Activated naive CD8-positive, alpha-beta T cell treated with anti-CD3 and anti-CD28 coated beads, Interleukin-2, amount 50 U/mL, for 24 hours (primary cell): ENCODE results near the gene FBXL13.

Experiments
- ATAC-seq: fragments of 150-1000 bp; cut with Tn5 transposase; one replicate; pipeline ENCODE4 v1.10.0; 2021
- DNase-seq: peaks from one replicate; pipeline ENCODE4 v3.0.0; 2021
- H3K27ac Mint-ChIP-seq: one replicate; pipeline ENCODE4 v1.8.0; 2021; ENCODE audit warnings: mild to moderate bottlenecking, mixed read lengths
- H3K27me3 Mint-ChIP-seq: one replicate; pipeline ENCODE4 v1.8.0; 2021; ENCODE audit warnings: mixed read lengths
- H3K36me3 Mint-ChIP-seq: one replicate; pipeline ENCODE4 v1.8.0; 2021; ENCODE audit warnings: low read depth, mixed read lengths
- H3K4me1 Mint-ChIP-seq: one replicate; pipeline ENCODE4 v1.8.0; 2021; ENCODE audit warnings: mixed read lengths
- H3K4me3 Mint-ChIP-seq: one replicate; pipeline ENCODE4 v1.8.0; 2021; ENCODE audit warnings: mild to moderate bottlenecking, moderate library complexity, mixed read lengths
- H3K9me3 Mint-ChIP-seq: one replicate; pipeline ENCODE4 v1.8.0; 2021; ENCODE audit warnings: mixed read lengths

Gene FBXL13

DNA sequence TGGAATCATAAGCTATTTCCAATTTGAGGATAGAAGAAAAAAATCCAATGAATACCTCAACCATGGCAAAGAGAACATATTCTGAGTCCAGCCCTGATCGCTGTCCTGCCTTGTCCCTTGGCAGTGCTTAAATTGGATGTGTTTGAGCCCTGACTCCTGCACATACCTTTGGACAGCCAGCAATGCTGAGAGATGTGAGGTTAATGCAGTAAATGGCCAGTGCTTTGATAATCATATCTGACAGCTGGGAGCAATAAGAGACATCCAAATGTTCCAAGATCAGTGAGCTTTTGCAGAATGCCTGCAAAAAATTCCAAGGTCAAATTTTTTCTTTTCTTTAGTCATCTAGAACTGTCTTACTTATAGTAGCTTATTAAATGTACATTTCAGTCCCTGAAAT lies 241.9 kb downstream of the FBXL13 start:
- ATAC-seq (no peak), DNase-seq (no peak)
- Mint-ChIP-seq H3K27me3 (no peaks in the 10 kb centered on the region), H3K4me3 (no peak overlapping the region), H3K36me3 (peaks cover 13% of the 10 kb centered on the region), H3K9me3 (no peaks in the 10 kb centered on the region), H3K27ac (no peak overlapping the region), H3K4me1 (peaks cover 20% of the 10 kb centered on the region)

DNA sequence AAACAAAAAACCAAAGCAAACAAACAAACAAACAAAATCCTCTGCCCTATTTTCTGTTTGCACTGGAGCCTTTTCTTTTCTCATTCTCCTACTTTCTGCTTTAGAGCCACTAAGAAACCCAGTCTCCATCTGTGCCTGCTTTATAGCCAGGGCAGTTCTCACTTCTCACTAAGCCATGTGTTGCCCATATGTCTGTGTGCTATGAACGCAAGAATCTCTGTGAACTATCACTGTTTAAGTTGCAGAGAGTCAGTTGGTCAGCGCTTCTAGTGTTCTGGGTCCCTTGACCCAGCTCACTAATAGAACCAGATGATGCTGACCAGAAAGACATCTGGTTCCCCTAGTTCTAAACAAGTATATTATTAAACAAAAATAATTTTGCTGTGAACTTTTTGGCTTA lies 244.4 kb downstream of the FBXL13 start:
- Mint-ChIP-seq H3K9me3 (no peaks in the 10 kb centered on the region), H3K27ac (no peak overlapping the region), H3K4me1 (peaks cover 9% of the 10 kb centered on the region), H3K36me3 (peaks cover 5% of the 10 kb centered on the region), H3K27me3 (no peaks in the 10 kb centered on the region), H3K4me3 (no peak overlapping the region)
- no peak for ATAC-seq
- no peak for DNase-seq

DNA sequence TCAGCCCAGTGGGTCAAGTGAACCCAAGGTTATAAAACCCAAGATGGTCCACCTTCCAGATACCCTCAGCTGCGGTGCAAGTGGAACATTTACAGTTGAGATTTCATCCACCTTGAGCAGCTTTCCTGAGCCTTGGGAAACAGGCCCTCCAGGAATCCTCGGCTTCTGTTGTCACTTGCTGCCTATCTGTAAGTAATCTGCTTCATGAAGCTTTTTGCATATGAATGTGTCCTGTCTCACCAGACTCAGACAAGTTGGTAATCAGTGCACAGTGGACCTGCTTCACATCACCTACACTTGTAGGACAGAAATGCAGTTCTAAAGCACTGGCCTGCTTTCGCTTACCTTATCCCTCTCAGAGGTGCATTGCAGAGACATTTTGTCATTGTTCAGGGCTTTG lies 245.5 kb downstream of the FBXL13 start:
- no peaks in the 10 kb centered on the region for H3K9me3 Mint-ChIP-seq
- no peaks in the 10 kb centered on the region for H3K27me3 Mint-ChIP-seq
- H3K36me3 Mint-ChIP-seq, result peaks cover 4% of the 10 kb centered on the region
- DNase-seq (no peak), ATAC-seq (no peak)
- H3K4me1 Mint-ChIP-seq, result peaks cover 1% of the 10 kb centered on the region
- no peak overlapping the region for H3K27ac Mint-ChIP-seq
- no peak overlapping the region for H3K4me3 Mint-ChIP-seq

DNA sequence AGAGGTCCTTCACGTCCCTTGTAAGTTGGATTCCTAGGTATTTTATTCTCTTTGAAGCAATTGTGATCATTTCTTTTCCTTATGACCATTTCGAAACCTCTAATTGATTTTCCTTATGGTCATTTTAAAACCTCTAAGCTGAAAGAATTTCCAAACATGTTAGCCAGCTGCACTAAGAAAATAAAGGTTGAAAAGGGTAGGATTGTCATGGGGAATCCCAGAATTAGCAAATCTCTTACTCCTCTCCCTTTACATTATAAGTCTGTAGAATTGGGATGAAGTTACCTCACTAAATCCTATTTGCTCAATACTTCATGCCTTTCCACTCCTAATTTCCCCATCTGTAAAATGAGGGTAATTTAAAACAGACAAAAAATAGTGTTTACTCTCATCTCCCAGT lies 246.3 kb downstream of the FBXL13 start:
- DNase-seq (no peak), ATAC-seq (no peak)
- Mint-ChIP-seq H3K36me3 (peaks cover 4% of the 10 kb centered on the region), H3K4me3 (no peak overlapping the region), H3K9me3 (no peaks in the 10 kb centered on the region), H3K27me3 (no peaks in the 10 kb centered on the region), H3K4me1 (peaks cover 1% of the 10 kb centered on the region), H3K27ac (no peak overlapping the region)

DNA sequence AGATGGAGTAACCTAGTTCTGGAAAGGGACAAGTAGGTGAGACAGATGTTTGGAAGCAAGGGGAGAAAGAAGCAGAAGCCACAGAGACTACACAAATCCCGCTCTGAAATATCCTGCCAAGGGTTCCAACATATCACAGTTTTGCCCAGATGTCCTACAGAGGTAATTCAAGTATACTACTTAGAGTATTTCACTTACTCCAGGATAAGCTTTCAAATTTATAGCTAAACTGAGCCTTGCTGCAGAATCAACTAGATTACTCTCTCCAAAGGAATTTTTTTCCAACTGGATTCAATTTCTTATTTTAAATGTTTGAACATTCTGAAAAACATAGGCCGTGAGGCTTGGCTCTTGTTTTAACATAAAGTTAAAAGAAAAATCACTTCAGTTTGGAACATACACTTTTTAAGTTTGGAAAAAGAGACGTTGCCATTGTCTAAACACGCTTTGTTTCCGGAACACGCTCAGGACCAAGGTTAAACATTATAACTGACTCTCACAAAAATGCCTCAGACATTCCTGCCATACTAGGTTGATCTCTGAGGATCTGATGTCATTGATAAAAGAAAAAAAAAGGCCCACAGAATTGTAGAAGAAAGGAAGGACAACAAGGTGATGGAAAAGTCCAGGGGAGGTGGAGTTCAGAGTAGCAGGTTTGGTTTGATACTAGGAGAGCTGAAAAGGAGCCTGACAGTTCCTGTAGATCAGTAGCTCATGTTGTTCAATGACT lies 251.0 kb downstream of the FBXL13 start:
- DNase-seq (no peak), ATAC-seq (no peak)
- H3K9me3 Mint-ChIP-seq, result no peaks in the 10 kb centered on the region
- H3K36me3 Mint-ChIP-seq, result peaks cover 11% of the 10 kb centered on the region
- H3K27ac Mint-ChIP-seq, result no peak overlapping the region
- no peaks in the 10 kb centered on the region for H3K27me3 Mint-ChIP-seq
- no peak overlapping the region for H3K4me3 Mint-ChIP-seq
- no peaks in the 10 kb centered on the region for H3K4me1 Mint-ChIP-seq

DNA sequence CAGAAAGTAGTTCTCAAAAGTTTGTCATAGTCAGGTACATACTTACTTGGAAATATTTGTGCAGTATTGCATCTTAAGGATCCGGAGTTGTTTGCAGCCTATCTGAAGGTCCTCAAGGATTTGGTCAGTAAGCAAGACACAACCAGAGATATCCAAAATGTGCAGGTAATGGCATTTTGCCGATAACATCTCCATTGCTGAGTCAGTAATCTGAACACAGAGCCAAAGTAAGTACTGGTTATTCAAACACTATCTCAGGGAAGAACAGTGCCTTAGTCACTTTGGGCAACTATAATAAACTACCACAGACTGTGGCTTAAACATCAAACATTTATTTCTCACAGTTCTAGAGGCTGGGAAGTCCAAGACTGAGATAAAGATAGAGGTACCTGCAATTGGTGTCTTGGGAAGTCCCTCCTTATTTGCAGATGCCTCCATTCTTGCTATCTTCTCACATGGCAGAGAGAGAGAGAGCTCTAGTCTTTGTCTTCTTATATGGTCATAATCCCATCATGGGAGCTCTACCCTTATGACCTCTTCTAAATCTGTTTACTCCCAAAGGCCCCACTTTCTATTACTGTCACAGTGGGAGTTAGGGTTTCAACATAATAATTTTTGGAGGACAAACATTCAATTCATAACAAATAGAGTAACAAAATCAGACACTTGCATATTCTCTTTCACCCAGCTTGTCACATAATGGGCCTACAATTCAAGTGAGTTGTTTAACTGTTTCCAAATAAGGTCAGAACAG lies 252.4 kb downstream of the FBXL13 start:
- Mint-ChIP-seq H3K36me3 (peaks cover 7% of the 10 kb centered on the region), H3K9me3 (no peaks in the 10 kb centered on the region)
- no peak for ATAC-seq

DNA sequence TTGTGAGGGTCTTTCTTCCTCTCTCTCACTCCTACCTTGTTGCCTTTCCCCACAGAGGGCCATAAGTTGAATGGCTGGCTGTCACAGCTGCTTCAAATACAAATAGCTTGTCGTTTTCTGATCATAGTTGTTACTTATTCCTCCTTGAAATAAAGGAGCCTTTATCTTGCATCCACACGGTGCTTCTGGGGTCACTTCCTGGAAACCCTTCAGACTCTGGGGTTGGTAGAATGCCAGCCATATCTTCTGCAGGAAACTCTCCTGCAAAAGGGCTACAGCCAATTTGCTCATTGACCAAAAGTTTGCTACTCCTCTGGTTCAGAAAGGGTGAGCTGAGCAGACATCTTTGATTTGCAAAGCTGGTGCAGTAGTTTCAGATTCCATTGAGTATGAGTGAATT lies 255.4 kb downstream of the FBXL13 start:
- Mint-ChIP-seq H3K36me3 (peaks cover 7% of the 10 kb centered on the region), H3K4me1 (peaks cover 2% of the 10 kb centered on the region), H3K4me3 (no peak overlapping the region), H3K9me3 (no peaks in the 10 kb centered on the region), H3K27me3 (no peaks in the 10 kb centered on the region), H3K27ac (no peak overlapping the region)
- no peak for ATAC-seq
- no peak for DNase-seq

More for the DNA sequence above, 252.4 kb downstream of the FBXL13 start:
- H3K27ac Mint-ChIP-seq, result no peak overlapping the region
- no peak overlapping the region for H3K4me3 Mint-ChIP-seq
- H3K4me1 Mint-ChIP-seq, result no peaks in the 10 kb centered on the region
- H3K27me3 Mint-ChIP-seq, result no peaks in the 10 kb centered on the region
- no peak for DNase-seq

DNA sequence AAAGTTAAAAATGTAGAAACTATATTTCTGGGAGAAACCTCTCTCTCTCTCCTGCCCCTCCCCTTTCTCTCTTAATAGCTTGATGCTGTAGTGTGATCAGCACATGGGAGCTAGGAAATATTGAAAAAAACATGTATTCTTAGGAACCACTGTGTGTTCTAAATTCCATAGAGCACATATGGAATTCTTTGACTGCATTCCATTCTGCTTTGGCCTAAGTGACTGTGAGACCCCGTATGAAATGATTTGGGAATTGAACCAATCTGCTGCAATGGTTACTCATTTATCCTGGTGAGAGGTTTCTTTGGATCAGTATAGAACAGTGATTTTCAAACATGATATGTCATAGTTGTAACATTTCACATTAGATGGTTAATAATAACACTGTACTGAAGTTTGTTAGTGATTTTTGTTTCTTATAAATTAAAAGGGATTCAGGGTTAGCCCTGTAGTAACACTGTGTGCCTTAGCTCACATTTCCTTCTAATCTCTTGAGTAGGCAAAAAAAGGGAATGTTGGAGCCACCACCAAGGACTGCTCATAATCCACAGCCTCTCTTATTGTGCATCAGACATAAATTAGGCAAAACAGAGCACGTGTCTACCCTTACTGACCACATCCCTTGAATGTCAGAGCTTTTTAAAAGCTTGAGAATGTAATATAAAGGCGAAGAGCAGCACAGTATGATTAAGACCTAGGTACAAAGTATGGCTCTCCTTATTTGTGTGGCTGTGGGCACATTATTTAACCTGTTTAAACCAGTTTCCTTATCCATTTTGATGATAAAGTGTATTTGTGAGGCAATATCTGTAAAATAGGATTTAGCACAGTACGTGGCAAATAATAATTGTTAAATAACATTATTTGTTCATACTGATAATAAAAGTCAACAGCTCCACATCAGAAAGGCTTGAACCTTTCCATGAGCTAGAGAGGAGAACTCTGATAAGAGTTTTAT lies 256.7 kb downstream of the FBXL13 start:
- Mint-ChIP-seq H3K9me3 (no peaks in the 10 kb centered on the region), H3K4me3 (no peak overlapping the region), H3K27me3 (no peaks in the 10 kb centered on the region), H3K4me1 (peaks cover 12% of the 10 kb centered on the region), H3K36me3 (peaks cover 7% of the 10 kb centered on the region), H3K27ac (no peak overlapping the region)
- ATAC-seq (no peak), DNase-seq (no peak)

DNA sequence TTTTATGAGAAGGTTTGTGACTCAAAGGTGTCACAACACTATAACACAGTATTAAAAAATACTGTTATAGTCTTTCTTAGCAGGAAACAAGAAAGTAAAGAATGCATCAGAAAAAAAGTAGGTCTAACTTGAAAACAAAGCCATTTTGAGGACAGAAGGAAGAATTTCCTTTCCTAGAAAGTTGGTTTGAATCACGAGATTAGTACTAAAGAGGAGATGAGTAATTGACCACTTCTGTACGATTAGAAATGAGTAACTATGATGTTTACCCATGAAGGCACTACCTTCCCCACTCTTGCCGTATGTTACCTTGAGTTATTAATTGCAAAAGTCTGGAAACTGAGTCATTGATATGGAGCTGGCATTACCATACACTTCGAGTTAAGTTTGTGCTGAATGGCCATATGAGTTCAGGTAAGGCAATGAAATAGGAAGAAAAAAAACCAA lies 260.5 kb downstream of the FBXL13 start:
- ATAC-seq, result peak; percentile 86
- H3K27ac Mint-ChIP-seq, result no peak overlapping the region
- H3K27me3 Mint-ChIP-seq, result no peaks in the 10 kb centered on the region
- H3K36me3 Mint-ChIP-seq, result peaks cover 5% of the 10 kb centered on the region
- no peaks in the 10 kb centered on the region for H3K9me3 Mint-ChIP-seq
- peaks cover 12% of the 10 kb centered on the region for H3K4me1 Mint-ChIP-seq
- no peak for DNase-seq
- no peak overlapping the region for H3K4me3 Mint-ChIP-seq

DNA sequence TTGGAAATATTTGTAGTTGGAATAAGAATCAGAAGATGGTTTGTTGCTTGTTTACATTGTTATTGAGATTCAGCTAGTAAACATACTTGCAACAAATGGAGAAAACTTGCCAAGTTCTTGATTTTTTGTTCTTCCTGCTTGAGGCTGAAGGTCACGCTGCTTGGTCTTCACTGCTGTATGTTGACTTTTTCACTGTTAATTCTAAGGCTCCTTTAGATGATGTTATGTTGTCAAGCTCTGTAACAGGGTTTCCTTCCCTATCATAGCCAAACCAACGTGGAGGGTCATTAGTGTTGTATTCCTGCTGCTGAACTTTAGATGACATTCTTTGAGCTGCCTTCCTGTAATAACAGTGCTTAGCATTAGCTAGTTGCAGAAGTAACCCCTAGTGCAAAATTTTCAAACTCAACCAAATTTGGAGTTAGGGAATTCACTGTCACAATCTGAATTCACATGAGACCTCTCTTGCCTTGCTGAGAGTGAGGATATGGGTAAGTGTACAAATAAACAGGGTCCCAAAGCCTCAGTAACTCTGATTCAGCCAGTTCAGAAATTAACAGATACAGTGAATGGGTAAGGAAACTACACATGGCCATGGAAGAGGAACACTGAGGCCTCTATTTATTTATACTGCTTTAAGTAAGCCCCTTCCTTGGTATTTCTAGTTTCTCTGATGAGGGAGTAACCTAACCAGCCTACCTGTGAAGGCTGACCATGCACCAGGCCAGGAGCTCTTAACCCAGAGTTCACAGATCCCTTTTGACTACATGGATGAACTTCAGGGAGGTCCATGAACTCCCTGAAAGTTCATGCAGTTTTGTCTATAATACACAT lies 261.2 kb downstream of the FBXL13 start:
- DNase-seq, result no peak
- Mint-ChIP-seq H3K4me3 (no peak overlapping the region), H3K36me3 (peaks cover 1% of the 10 kb centered on the region), H3K9me3 (no peaks in the 10 kb centered on the region), H3K27me3 (no peaks in the 10 kb centered on the region), H3K27ac (peak overlapping the region; percentile 29), H3K4me1 (peaks cover 12% of the 10 kb centered on the region)
- ATAC-seq, result peak; percentile 31

DNA sequence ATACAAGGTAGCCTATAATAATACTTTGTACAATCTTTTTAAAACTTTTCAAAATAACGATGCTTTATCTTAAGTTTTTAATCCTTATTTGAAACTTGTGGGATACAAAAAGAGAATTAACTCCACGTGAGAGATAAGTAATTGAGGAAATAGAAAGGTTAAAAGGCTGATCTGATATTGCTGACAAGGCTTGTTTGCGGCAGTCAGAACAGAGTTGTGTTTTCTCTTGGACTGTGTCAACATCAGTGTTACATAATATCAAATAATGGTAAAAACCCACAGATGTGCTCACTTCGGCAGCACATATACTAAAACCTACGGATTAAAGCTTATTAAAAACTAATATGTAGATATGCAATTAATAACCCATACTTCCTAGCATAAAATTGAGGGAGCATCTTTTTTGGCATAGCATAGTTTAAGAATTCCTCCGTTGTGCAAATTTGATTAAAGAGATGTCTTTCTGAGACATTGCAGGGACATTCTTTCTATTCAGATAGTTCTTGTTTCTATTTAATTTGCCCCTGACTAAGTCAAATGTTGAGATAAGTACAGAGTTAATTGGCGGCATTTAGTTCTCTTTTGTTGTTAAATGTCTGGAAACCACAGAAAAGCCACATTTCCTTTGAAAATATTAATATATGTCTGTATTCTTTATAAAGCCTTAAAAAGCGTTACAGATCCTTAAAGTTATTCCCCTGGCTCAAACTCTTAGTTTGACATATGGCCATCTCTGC lies 262.5 kb downstream of the FBXL13 start:
- H3K27ac Mint-ChIP-seq, result no peak overlapping the region
- H3K4me3 Mint-ChIP-seq, result no peak overlapping the region
- no peaks in the 10 kb centered on the region for H3K27me3 Mint-ChIP-seq
- H3K9me3 Mint-ChIP-seq, result no peaks in the 10 kb centered on the region
- no peak for DNase-seq
- ATAC-seq, result no peak
- peaks cover 1% of the 10 kb centered on the region for H3K36me3 Mint-ChIP-seq
- peaks cover 12% of the 10 kb centered on the region for H3K4me1 Mint-ChIP-seq

DNA sequence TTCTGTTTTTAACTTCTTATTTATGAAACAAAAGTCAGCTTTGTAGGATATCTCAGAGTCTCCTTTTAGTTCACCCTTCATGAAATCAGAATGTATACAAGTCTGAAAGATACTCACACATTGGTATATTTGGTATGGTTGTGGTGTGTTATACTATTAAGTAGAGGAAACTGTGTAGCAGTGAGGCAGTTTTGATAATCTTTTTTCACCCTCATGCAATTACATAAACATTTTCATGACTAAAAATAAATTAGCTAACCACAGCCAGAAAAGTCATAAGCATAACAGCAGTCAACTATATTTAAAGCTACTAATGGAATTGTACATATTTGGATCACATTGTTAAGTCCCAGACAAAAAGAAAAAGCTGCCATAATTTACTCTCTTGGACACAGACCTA lies 263.7 kb downstream of the FBXL13 start:
- peaks cover 1% of the 10 kb centered on the region for H3K36me3 Mint-ChIP-seq
- no peaks in the 10 kb centered on the region for H3K27me3 Mint-ChIP-seq
- H3K4me1 Mint-ChIP-seq, result peaks cover 12% of the 10 kb centered on the region

DNA sequence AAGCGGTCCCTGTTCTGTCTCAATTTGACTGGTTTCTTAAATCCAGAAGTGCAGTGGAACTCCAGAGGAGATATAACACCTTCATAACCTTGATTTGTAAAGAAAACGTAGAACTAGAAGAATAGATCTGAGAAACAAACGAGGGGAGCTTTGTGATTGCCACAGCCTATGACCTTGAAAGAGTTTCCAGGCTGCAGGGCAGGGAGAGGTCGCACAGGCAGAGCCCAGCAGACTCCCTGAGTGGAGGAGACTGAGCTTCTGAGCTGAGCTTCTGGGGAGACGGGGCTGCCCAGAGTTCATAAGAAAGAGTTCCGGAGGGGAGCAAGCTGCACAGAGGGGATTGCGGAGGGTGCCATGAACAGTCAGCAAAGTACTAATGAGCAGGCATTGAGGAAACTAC lies 268.0 kb downstream of the FBXL13 start:
- peaks cover 3% of the 10 kb centered on the region for H3K36me3 Mint-ChIP-seq
- H3K4me1 Mint-ChIP-seq, result no peaks in the 10 kb centered on the region
- H3K4me3 Mint-ChIP-seq, result no peak overlapping the region
- H3K27ac Mint-ChIP-seq, result no peak overlapping the region
- H3K9me3 Mint-ChIP-seq, result peaks cover 10% of the 10 kb centered on the region
- no peaks in the 10 kb centered on the region for H3K27me3 Mint-ChIP-seq
- DNase-seq, result no peak
- no peak for ATAC-seq

More for the DNA sequence above, 263.7 kb downstream of the FBXL13 start:
- H3K9me3 Mint-ChIP-seq, result no peaks in the 10 kb centered on the region
- DNase-seq (no peak), ATAC-seq (no peak)
- H3K4me3 Mint-ChIP-seq, result no peak overlapping the region
- H3K27ac Mint-ChIP-seq, result no peak overlapping the region
